Thyroid gland (tissue), 4 donors: ENCODE results near the gene CR1.

Experiments
- CTCF ChIP-seq, 6 experiments: fragments of 200-600 bp in 3 of 6; fragments of 450-650 bp in 3 of 6; sonication (generic) in 3 of 6; IDR thresholded peaks; one replicate each; pipeline ENCODE4 v1.5.1; 2016 to 2019; ENCODE audit warnings: antibody characterized with exemption in 6 of 6, mild to moderate bottlenecking in 2 of 6, inconsistent platforms in 1 of 6, moderate library complexity in 1 of 6
- POLR2A ChIP-seq, 2 donors: fragments of 450-650 bp; IDR thresholded peaks; one replicate each; pipeline ENCODE4 v1.6.1; 2017; ENCODE audit warnings: antibody characterized with exemption in 2 of 2, mild to moderate bottlenecking in 2 of 2, moderate library complexity in 1 of 2

- no peak for TF ChIP-seq CTCF (IDR thresholded peaks at IDR 0.05)
- TF ChIP-seq POLR2A (IDR thresholded peaks at IDR 0.05), result no peak
These were observed 135.2 kb downstream of the CR1 start for GRCh38 chr1:207631137-207631536.
